DMS53 (cell line): Measurements from ENCODE around the gene SRPK2.
"Not testable (repeated sequence)": the region's sequence is repeated elsewhere in the genome, so short reads cannot be mapped to it uniquely, and the experiment has no call there.

ENCODE experiments used
- DNase-seq: peaks from one replicate; lab custom pipeline; 2025; lab: John Stamatoyannopoulos, UW

SRPK2 gene

GRCh38 chr7:105339404-105340323 is 49.1 kb downstream of the SRPK2 start:
- DNase-seq, result no peak

DNA sequence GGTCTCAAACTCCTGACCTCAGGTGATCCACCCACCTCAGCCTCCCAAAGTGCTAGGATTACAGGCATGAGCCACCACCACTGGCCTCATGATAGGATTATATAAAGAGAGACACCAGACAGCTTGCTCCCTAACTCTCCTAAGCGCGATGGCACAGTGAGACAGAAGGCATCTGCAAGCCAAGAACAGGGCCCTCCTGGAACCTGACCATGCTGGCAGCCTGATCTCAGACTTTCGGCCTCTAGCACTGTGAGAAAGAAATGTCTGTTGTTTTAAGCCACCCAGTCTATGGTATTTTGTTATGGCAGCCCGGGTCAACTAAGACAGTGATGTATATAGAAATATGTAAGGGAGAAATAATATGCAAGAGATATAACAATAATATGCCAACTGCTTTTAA is 51.2 kb downstream of the SRPK2 start:
- DNase-seq, result no peak

GRCh38 chr7:105336009-105336408 is 52.7 kb downstream of the SRPK2 start:
- peak; percentile 34 for DNase-seq

DNA sequence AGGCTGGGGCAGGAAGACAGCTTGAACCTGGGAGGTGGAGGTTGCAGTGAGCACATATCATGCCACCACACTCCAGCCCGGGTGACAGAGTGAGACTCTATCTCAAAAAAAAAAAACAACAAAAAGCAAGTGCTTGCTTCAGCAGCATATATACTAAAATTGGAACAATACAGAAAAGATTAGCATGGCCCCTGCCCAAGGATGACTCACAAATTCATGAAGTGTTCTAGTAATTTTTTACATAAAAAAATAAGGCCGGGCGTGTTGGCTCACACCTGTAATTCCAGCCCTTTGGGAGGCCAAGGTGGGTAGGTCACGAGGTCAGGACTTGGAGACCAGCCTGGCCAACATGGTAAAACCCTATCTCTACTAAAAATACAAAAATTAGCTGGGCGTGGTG is 56.1 kb downstream of the SRPK2 start:
- DNase-seq, result not testable (repeated sequence)

DNA sequence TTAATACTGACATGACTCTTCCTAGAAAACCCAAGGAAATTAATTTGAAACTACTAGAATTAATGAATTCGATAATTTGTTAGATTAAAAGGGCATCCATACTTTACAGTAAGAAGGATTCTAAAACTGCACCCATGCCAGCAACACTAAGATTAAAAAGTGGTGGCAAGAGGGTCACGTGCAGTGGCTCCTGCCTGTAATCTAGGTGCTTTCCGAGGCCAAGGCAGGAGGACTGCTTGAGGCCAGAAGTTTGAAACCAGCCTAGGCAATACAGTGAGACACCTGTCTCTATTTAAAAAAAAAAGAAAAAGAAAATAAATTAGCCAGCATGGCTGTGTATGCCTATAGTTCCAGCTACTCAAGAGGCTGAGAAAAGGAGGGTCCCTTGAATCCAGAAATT is 58.2 kb downstream of the SRPK2 start:
- DNase-seq, result no peak

DNA sequence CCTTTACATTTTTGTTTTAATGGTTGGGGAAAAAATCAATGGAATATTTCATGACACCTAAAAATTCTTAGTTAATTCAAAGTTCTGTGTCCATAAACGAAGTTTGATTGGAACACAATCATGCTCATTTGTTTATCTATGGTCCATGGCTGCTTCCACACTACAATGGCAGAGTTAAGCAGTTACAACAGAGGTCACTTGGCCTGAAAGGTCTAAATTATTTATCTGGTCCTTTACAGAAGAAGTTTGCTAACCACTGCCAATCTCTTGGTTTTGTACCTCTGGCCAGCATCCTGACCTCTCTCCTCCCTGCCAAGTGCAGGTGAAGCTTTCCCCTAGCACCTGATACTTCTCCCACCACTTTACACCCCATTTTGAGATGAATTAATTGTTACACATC is 61.5 kb downstream of the SRPK2 start:
- no peak for DNase-seq

GRCh38 chr7:105325216-105325904 is 63.4 kb downstream of the SRPK2 start:
- DNase-seq, result no peak

DNA sequence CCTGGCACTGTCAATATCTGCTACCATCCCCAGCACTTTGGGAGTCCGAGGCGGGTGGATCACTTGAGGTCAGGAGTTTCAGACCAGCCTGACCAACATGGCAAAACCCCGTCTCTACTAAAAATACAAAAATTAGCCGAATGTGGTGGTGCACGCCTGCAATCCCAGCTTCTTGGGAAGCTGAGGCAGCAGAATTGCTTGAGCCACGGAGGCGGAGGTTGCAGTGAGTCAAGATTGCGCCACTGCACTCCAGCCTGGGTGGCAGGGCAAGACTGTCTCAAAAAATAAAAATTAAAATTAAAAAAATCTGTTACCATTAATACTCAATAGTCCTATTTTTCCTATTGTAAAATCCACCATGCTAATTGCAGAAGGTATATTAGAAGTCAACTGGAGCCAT is 64.1 kb downstream of the SRPK2 start:
- not testable (repeated sequence) for DNase-seq

GRCh38 chr7:105323366-105323765 is 65.4 kb downstream of the SRPK2 start:
- no peak for DNase-seq

GRCh38 chr7:105322655-105323277 is 66.0 kb downstream of the SRPK2 start:
- no peak for DNase-seq

DNA sequence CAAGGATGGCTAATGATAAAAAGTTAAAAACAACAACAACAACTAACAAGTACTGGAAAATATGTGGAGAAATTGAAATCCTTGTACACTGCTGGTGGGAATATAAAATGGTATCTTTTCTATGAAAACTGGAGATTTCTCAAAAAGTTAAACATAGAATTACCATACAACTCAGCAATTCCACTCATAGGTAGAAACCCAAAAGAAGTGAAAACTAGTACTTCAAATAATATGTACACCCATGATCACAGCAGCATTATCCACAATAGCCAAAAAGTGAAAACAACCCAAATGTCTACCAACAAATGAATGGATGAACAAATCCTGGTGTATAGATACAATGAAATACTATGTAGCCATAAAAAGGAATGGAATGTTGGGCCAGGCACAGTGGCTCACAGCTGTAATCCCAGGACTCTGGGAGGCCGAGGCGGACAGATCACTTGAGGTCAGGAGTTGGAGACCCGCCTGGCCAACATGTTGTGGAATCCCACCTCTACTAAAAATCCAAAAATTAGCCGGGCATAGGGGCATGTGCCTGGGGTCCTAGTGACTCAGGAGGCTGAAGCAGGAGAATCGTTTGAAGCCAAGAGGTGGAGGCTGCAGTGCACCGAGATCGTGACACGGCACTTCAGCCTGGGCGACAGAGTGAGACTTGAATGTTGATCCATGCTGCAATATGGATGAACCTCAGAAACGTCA is 66.8 kb downstream of the SRPK2 start:
- DNase-seq, result no peak

GRCh38 chr7:105320896-105321295 is 67.8 kb downstream of the SRPK2 start:
- no peak for DNase-seq

DNA sequence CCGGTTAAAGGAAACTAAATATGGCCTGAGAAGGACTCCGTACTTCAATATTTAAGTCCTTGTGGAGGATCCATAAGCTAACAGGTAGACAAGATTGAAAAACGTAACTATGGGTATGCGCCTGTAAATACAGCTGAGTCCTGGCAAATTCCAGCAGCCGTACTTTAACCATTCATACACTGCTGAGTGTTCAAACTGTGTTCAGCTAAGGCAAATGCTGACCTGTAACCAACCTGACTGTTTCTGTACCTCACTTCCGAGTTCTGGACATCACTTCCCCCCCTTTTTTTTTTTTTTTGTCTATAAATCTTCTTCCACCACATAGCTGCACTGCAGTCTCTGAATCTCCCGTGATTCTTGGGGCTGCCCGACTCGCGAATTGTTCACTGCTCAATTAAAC is 69.1 kb downstream of the SRPK2 start:
- DNase-seq, result no peak

GRCh38 chr7:105316578-105317344 is 72.0 kb downstream of the SRPK2 start:
- DNase-seq, result peak; percentile 26

- DNase-seq, result no peak
Observed at GRCh38 chr7:105315357-105315756, 73.4 kb downstream of the SRPK2 start.

DNA sequence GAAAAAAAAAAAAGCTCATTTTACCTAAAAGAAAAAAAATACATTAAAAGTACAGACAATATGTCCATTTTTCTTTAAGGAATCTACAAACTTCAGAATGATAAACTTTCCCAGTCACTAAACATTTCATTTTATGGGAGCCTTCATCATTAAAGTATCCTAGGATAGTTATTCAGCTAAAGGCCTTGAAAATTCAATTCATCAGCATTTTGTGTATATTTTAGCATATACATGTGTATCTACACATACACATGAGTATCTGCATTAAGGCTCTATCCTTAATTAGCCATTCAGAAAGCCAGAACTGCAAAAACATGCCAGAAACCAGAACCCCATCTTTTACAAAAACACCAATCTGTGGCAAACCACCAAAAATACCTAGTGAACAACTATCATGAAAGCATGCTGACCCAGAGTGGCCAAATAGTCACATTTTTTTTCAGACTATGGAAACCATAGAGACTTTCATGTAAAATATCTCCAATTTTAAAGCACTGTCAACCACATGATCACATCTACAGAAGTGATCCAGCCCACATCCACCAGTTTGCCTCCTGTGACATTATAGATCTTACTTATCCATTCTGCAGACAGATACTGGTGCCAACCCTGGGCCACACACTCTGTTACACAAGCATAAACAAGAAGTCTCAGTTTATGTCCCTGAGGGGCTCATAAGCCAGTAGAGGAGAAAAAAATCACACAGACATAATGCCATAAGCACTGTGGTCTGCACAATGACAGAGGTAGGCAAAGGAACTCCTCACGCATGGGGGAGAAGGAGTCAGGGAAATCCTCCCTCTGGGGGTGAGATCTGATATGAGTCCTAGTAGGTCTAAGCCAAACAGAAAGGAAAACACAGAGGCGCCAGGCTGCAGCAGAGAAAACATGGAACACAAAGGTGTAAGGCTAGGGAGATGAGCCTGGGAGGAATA is 79.2 kb downstream of the SRPK2 start:
- DNase-seq, result no peak

DNA sequence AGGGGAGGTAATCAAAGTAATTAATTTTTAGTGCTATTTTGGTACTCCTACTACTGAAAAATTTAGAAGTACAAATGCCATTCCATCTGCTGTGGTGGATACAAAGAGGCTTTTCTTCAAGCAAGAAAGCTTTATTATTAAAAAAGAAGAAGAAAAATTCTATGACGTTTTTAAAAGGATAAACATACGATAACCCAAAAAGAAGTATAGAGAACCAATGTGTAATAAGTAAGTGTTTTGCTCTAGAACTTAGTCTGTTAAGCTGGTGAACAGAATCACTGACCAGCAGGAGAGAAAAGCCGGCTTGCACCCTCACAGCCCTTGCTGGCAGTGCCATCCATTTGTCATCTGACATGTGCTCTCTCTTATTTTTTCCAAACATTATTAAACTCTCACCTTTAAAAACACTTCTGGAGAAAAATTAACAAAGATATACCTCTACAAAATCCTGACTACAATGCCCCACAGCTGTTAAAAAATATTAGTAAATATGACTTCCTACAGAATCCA is 81.5 kb downstream of the SRPK2 start:
- no peak for DNase-seq

DNA sequence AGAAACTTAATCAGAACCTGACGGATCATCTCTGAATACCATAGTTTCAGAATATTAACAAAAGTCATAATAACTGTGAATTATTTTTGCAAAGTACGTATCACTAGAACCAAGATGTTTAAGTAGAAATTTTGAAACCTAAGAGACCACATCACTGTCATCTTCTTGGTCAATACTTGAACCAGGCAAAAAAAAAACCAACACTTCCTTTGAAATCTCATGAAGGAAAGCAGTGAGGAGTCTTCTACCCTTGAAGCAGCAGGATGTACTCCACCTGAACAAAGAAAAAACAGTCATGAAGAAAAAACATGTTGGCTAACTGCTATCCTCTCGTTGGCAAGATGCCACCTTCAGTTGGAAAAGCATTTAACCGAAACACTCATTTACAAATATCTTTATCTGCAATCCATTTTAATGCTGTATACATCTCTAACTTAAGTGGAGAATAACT is 82.4 kb downstream of the SRPK2 start:
- no peak for DNase-seq

DNA sequence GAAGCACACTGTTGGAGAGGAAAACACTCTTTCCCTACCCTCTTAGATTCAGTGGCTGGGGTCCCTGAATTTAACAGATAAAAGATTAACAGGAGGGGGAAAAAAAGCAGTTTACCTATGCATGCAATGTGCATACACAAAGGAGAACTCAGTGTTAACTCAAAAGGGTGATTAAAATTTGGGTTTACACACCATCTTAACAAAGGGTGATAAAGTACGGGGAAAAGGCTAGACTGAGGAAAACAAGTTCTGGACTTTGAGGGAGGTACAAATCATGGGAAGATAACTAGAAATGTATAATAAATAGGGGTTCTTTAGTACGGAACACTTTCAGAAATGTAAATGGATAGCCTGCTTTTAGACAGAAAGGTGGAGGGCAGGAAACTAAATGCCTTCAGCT is 83.1 kb downstream of the SRPK2 start:
- DNase-seq, result no peak
